NCI-H1092 (cell line): Measurements from ENCODE around the gene CHMP6.

Experiments
- DNase-seq: peaks from one replicate; lab custom pipeline; 2025; lab: John Stamatoyannopoulos, UW

The CHMP6 gene

GRCh38 chr17:80970762-80971703, 20.6 kb upstream of the CHMP6 start:
- DNase-seq = no peak

GRCh38 chr17:80971704-80972304, 19.8 kb upstream of the CHMP6 start:
- DNase-seq = no peak

- no peak for DNase-seq
Measured at GRCh38 chr17:80976701-80977100, 14.9 kb upstream of the CHMP6 start.

DNA sequence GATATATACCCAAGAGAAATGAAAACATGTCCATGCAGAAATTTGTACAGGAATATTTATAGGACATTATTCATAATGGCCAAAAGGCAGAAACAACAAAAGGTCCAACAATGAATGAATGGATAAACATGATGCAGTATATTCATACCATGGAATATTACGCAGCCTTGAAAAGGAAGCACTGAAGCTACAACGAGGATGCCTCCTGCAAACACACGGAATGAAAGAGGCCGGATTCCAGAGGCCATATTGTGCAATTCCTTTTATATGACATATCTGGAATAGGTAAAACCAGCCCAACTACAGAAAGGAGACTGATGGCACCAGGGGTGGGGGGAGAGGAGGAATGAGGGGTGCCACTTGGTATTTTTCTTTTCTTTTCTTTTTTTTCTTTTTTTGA, 14.5 kb upstream of the CHMP6 start:
- no peak for DNase-seq

GRCh38 chr17:80978499-80979497, 12.8 kb upstream of the CHMP6 start:
- DNase-seq = no peak

- DNase-seq = no peak
Measured at GRCh38 chr17:80979547-80980378, 11.9 kb upstream of the CHMP6 start.

GRCh38 chr17:80980397-80981061, 11.1 kb upstream of the CHMP6 start:
- no peak for DNase-seq

GRCh38 chr17:80981062-80981902, 10.4 kb upstream of the CHMP6 start:
- no peak for DNase-seq

DNA sequence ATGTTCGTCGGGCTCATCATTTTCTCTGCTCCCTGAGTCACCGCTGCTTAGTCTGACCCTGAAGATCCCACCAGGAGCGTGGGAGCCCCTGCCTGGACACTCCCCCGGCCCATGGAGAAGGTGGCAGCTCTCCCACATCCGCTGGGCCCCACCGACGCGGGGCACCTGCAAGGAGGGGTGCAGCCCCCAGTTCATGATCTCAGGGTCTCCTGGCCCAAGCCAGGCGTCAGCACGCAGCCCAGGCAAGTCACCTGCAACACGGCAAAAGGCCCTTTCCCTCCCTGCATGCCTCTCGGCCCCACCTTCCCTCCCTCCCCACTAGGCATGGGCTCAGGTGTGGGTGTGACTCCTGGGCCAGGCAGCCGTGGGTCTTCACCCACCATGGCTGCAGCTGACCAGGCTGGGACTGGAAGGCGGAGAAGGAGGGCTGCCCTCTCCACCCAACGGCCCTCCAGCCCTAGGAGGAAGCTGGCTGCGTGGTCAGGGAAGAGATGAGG, 9.7 kb upstream of the CHMP6 start:
- no peak for DNase-seq

- DNase-seq = no peak
Measured at GRCh38 chr17:80982426-80982974, 9.1 kb upstream of the CHMP6 start.

GRCh38 chr17:80983545-80983944, 8.1 kb upstream of the CHMP6 start:
- no peak for DNase-seq

- DNase-seq = no peak
Measured at GRCh38 chr17:80984749-80985148, 6.9 kb upstream of the CHMP6 start.

DNA sequence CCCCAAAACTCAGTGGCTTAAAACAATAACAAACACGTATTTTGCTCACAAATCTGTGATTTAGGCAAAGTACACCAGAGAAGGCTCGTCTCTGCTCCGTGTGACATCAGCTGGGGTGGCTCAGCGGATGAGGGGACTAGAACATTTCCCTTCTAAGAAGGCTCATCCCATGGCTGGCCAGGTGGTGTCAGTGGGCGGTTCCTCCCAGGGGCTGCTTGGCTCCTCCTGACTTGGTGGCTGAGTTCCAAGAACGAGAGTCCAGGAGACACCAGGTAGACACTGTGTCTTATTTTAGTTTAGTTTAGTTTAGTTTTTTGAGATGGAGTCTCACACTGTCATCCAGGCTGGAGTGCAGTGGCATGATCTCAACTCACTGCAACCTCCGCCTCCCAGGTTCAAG, 5.6 kb upstream of the CHMP6 start:
- DNase-seq = no peak

- DNase-seq = no peak
Measured at GRCh38 chr17:80986816-80987475, 4.7 kb upstream of the CHMP6 start.

DNA sequence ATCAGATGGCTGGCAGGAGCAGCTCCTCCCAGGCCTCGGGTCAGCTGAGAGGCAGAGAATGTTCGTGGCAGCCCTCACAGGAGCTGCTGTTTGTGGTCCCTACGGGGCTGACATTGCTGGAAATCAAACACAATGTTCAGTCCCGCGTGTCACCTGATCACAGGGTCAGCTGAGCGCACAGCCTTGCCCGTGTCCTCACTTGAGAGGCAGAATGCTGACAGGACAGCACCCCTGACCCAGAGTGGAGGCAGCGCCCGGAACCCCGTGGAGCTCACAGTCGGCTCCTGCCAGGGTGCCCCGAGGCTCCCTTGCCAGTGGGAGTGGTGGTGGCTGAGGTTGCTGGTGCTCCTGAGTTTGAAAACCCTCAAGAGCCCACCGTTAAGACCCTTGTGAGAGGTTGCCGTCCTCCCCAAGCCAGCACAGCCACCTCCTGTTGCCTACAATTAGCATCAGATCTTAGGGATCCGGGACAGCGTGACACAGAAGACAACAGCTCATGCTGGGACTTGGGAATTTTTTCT, 3.6 kb upstream of the CHMP6 start:
- no peak for DNase-seq

- DNase-seq = no peak
Measured at GRCh38 chr17:80989586-80989913, 2.1 kb upstream of the CHMP6 start.

DNA sequence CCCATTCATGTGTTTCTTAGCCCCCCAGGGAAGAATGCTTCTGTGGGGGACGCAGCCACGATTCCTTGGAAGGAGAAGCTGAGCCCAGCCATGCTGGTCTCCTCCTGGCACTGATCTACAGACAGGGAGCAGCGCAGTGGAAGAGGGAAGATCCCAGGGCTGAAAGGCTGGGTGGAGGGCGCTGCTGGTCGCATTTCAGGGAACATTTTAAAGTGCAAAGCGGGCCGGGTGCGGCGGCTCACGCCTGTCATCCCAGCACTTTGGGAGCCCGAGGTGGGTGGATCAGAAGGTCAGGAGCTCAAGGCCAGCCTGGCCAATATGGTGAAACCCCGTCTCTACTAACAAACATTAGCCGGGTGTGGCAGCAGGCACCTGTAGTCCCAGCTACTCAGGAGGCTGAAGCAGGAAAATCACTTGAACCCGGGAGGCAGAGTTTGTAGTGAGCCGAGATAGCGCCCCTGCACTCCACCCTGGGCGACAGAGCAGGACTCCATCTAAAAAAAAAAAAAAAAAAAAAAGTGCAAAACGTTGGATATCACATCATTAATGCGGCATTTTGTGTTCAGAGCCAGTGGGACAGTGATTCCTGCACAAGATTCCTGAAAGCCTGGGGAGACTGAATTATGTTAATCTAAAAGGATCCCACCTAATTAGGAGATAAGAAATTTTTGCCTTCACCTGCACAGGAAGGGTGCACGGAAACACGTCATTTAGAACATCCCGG, 558 bp upstream of the CHMP6 start:
- no peak for DNase-seq
